HG03196 (cell line): ENCODE measurements around the gene FSD1.
"Not testable (repeated sequence)": the region's sequence is repeated elsewhere in the genome, so short reads cannot be mapped to it uniquely, and the experiment has no call there.

Experiments used
- ATAC-seq: cut with Tn5 transposase; IDR thresholded peaks from one replicate; pipeline ENCODE4 v1.9.1; 2021; ENCODE audit not compliant: unreplicated experiment

FSD1 gene

DNA sequence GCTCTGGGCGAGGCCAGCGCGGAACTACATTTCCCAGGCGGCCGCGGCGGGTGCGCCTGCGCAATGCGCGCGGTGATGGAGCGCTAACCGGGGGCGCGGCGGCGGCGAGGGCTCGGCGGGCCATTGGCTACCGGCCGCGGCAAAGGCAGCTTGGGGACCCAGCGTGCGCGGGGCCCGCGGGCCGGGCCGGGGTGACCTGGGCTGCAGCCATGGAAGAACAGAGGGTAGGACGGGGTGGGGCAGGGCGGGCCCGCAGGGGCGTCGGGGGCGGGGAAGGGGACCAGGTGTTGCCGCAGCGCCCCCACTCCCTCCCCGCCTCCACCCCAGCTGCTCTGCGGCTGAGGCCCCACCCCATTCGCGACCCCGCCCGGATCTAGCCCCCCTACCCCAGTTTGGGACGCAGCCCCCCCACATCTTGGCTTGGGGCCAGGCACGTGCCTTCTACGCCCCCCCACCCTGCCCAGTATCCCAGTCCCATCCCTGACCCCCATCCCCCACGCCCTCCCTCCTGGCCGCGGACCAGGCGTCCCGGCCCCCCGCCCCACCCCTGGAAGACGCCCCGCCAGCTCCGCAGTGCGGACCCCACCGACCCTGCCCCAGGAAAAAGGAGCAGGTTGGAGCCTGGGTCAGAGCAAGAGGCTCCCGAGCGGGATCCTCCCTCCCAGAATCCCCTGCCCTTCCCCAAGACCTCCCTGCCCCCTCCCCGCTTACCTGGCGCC lies at the start of gene FSD1:
TSS of gene FSD1 (plus strand) at position 61 of the 719 bp plus-strand sequence. CDS start at position 210, 149 bp downstream.
- ATAC-seq: no peak

DNA sequence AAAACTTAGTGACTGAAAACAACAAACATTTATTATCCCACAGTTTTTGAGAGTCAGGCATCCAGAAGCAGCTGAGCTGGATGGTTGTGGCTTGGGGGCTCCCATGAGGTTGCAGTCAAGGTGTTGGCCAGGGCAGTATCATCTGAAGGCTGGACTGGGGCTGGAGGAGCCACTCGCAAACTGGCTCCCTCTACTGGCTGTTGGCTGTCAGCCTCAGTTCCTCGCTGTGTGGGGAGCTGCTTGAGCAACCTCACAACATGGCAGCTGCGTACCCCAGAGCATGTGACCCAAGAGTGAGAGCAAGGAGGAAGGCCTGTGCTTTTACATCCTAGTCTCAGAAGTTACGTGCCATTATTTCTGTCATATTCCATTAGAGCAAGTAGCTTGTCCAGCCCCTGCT lies 47.8 kb upstream of the FSD1 start:
- ATAC-seq: no peak

DNA sequence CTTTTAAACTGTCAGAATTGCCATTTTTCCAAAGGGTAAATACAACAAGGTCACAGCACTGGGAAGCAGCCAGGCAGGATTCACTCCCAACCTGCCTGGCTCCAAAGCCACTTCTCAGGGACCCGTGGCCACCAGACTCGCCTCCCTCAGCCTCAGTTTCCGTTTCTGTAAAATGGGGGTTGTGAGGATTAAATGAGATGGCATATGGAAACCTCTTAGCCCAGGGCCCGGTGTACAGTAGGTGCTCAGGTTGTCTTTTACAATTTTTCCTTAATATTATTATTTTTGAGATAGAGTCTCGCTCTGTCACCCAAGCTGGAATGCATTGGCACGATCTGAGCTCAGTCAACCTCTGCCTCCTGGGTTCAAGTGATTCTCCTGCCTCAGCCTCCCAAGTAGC lies 47.4 kb upstream of the FSD1 start:
- no peak for ATAC-seq

DNA sequence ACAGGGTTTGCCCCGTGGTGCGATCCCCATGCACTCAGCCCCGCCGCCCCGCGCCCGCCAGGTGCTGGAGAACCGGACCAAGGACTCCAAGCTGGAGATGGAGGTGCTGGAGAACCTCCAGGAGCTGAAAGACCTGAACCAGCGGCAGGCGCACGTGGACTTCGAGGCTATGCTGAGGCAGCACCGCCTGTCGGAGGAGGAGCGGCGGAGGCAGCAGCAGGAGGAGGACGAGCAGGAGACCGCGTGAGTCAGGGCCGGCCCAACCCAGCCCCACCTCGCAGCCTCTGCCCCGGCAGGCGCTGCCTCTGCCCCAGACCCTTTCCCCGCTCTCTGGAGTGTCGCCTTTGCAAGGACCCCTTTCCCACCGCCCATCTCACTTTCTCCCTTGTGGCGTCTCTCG lies 46.2 kb upstream of the FSD1 start:
- no peak for ATAC-seq

DNA sequence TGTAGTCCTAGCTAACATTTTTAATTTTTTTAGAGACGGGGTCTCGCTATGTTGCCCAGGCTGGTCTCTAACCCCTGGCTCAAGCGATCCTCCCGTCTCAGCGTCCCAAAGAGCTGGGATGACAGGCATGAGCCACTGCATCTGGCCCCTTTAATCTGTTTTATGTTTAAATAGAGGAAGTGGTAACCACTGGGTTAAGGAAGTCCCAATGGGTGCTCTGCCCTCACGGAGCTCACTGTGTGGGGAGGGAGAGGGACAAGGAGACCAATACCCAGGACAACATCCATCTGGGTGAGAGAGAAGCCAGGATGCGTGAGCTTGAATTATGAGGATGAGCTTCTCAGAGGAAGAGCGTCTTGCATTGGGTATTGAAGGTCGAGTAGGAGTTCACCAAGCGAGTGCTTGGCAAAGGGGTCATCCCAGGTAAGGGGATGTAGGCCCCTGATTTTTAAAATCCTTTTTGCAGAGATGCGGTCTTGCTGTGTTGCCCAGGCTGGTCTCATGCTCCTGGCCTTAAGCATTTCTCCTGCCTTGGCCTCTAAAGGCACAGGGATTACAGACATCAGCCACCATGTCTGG lies 43.7 kb upstream of the FSD1 start:
- no peak for ATAC-seq

DNA sequence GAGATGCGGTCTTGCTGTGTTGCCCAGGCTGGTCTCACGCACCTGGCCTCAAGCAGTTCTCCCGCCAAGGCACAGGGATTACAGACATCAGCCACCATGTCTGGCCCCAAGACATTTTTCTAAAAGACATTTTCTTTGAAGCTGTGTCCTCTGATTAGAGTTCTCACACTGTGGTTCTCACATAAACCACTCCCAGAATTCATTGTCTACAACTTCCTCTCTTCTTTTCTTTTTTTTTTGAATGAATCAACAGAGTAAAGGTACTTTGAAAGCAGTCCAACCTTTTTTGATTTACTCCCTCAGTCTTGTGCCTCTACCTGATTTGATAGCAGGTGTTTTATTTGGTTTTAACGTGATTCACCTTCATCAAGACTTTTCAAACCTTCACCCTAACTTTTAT lies 39.6 kb upstream of the FSD1 start:
- ATAC-seq: no peak

DNA sequence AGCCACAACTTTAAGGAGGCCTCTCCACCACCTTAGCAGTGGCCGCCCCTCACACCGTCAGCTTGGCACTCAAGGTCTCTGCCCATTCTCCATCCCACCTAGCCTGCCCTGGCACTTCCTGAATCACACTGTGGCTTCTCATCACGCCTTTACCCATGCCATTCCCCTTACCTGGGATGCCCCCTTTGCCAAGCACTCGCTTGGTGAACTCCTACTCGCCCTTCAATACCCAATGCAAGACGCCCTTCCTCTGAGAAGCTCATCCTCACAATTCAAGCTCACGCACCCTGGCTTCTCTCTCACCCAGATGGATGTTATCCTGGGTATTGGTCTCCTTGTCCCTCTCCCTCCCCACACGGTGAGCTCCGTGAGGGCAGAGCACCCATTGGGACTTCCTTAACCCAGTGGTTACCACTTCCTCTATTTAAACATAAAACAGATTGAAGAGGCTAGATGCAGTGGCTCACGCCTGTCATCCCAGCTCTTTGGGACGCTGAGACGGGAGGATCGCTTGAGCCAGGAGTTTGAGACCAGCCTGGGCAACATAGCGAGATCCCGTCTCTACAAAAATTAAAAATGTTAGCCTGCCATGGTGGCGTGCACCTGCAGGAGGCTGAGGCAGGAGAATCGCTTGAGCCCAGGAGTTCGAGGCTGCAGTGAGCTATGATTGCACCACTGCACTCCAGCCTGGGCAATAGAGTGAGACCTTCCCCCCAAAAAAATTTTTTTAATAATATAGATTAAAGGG lies 38.0 kb upstream of the FSD1 start:
- ATAC-seq: no peak

DNA sequence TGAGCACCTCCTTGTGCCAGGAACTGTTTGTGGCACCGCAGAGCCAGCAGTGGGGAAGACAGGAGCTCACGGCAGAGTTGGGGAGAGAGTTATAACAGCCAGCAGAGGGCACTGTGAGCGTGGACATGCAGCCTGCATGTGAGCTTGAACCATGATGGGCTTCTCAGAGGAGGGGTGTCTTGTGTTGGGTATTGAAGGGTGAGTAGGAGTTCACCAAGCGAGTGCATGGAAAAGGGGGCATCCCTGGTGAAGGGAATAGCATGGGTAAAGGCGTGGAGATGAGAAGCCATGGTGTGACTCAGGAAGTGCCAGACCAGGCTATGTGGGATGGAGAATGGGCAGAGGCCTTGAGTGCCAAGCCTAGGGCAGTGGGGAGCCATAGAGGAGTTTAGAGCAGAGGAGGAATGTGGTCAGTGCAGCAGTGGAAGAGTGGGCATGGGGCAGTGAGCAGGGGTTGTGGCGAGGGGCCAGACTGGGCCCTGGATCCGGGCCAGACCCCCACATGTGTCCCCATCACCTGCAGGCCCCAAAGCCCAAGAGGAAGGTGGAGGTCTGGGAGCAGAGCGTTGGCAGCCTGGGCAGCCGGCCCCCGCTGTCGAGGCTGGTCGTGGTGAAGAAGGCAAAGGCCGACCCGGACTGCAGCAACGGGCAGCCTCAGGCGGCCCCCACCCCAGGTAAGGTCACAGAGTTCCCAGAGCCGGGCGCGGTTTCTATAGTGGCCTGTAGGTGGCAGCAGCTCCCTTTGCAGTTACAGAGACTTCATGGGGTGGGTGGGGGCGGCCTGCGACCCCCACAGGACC lies 37.1 kb upstream of the FSD1 start:
- no peak for ATAC-seq

DNA sequence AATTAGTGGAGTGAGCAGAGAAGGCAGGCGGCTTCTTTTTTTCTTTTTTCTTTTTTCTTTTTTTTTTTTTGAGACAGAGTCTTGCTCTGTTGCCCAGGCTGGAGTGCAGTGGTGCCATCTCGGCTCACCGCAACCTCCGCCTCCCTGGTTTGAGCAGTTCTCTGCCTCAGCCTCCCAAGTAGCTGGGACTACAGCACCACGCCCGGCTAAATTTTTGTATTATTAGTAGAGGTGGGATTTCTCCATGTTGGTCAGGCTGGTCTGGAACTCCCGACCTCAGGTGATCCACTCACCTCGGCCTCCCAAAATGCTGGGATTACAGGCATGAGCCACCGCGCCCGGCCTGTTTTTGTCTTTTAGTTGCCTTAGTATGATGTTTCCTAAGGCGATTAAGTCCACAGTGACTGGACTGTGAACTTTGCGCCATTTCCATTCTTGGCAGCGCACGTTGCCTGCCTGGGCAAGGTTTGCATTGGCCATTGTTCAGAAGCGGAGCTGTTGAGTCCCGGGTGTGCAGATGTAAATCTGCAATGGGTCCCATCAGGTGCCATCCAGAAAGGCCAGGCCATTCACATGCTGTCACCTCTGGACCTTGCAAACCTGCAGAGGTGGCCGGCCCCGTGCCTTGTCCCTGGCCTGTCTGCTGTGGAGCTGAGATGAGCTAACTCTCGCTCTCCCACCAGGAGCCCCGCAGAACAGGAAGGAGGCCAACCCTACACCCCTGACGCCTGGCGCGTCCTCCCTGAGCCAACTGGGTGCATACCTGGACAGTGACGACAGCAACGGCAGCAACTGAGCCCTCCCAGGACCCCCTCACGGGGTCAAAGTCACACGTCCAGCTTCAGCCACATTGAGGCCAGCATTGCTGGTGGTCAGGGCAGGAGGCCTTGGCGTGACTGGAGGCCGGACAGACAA lies 36.2 kb upstream of the FSD1 start:
- no peak for ATAC-seq

DNA sequence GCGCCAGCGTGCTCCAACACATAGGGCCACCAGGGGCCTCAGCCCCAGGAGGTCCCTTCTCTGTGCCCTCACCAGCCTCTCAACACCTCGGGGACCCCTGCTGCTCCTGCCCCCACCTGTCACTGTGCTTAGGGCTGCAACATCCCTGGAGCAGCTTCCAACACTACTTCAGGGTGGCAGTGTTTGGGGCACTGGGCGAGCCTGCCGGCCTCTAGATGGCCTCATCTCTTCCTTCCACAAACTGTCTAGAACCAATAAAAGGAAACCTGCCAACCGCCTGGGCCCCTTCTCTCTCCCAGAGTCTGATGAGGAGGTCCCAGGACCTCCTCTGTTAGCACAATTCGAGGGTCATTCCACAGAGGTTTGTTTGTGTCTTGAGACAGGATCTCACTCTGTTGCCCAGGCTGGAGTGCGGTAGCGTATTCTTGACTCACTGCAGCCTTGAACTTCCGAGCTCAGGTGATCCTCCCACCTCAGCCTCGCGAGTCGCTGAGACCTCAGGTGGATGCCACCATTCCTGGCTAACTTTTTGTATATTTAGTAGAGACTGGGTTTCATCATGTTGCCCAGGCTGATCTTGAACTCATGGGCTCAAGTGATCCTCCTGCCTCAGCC lies 35.5 kb upstream of the FSD1 start:
- ATAC-seq: no peak

DNA sequence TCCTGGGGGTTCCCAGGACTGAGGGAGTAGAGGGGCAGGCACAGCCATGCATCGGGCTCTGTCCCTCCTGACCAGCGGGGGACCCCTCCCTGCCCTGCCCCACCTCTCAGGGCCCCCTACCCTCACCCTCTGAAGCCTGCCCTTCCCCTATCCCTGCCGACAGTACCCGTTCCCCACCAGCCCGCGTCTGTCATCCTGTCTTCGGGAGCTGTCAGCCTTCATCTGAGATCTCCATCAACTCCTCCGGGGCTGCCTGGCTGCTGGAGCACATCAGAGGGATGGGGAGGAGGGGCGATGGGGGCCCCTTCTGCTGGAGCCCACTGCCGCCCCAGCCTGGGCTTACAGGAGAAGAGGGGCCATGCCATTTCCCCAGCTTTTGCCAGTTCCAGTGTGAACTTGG lies 31.5 kb upstream of the FSD1 start:
- no peak for ATAC-seq

DNA sequence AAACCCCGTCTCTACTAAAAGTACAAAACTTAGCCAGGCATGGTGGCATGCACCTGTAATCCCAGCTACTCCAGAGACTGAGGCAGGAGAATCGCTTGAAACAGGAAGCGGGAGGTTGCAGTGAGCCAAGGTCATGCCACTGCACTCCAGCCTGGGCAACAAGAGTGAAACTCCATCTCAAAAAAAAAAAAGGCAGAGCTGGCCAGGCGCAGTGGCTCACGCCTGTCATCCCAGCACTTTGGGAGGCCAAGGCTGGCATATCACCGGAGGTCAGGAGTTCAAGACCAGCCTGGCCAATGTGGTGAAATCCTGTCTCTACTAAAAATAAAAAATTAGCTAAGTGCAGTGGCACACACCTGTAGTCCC lies 30.1 kb upstream of the FSD1 start:
- not testable (repeated sequence) for ATAC-seq

DNA sequence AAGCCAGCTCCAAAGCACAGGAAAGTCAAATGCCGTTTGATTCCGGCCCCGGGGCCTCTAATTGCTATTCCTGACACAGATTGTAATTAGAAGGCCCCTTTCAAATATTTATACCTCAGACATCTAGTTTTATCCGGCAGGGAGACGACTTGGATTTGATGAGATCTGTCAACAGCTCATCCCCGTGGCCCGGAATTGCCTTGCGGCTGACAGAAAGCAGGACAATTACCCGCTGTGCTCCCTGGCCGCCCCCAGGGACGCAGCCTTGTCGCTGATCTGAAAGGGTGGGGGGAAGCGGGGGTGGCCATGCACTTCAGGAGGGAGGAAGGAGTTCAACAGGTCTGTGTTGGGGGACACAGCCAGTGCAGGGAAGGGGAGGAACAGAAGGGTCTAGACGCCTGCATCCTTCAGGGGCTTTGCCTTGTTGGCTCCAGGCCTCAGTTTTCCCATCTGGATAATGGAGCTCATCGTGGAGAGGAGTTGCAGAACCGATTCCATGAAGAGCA lies 27.2 kb upstream of the FSD1 start:
- no peak for ATAC-seq

DNA sequence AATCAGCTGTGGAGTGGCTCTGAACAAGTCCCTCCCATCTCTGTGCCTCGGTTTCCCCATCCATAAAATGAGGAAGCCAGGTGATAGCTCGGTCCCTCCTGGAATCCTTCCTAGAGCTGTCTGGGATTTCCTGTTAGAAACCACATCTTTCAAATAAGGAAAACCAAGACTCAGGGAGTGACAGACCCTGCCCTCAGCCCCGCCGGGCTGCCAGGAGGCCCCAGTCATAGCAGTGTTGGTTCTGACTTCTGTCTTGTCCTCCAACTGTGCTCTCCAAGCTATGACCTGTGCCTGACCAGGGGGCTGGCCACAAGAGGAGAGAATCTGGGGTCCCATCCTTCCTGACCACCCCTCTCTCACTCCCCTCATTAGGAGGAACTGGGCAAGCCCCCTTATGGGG lies 26.4 kb upstream of the FSD1 start:
- no peak for ATAC-seq

DNA sequence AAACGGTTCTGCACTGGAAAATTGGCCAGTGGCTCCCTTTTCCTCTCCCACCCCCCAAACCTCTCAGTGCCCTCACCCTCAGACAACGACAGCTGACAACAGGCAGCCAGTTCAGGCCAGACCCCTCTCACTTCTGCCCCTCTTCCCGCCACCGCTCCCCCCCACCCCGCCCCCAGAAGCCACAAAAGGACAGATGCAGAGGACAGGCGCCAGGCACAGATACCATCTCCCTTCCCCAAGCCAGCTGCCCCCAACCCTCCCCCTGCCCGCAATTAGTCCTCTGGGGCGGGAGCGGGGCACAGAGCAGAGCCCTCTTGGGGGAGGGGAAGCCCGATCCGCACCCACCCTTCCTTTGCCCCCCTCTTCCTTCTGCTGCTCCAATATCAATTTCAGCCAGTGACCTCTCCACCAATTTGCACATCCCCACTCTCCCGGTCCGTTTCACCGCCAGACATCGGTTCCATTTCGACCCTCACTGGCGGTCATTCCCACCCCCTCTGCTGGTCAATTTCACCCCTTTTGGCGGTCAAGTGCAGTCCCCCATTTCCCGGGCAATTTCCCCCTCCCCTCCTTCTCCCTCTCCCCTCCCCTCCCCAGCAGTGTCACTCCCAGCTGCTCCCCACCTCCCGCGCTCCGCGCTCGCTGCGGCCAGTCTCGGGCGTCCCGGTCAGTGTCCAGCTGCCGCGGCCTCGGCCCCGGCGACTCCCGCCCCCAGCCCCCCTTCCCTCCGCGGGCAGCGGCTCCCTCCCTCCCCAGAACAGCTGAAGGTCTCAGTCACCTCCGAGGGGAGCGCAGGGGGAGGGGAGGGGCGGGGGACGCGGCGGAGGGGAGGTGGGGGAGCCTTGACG lies 25.8 kb upstream of the FSD1 start, which contains the start of gene SHD:
TSS of gene SHD (plus strand) at position 848 of the 848 bp plus-strand sequence. CDS start 798 bp downstream, outside the sequence.
- ATAC-seq: no peak

DNA sequence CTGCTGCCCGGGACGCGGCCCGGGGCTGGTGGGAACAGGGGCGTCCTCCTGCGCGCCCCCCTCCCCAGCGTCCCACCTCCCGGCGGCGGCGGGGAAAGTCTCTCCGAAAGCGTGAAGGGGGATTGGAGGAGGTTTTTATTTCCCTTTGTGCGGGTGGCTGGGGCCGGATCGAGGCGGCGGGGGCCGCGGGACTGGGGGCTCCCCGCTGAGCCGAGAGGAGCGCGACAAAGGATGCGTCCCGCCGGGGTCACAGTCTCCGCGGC lies 25.2 kb upstream of the FSD1 start:
- ATAC-seq: no peak

DNA sequence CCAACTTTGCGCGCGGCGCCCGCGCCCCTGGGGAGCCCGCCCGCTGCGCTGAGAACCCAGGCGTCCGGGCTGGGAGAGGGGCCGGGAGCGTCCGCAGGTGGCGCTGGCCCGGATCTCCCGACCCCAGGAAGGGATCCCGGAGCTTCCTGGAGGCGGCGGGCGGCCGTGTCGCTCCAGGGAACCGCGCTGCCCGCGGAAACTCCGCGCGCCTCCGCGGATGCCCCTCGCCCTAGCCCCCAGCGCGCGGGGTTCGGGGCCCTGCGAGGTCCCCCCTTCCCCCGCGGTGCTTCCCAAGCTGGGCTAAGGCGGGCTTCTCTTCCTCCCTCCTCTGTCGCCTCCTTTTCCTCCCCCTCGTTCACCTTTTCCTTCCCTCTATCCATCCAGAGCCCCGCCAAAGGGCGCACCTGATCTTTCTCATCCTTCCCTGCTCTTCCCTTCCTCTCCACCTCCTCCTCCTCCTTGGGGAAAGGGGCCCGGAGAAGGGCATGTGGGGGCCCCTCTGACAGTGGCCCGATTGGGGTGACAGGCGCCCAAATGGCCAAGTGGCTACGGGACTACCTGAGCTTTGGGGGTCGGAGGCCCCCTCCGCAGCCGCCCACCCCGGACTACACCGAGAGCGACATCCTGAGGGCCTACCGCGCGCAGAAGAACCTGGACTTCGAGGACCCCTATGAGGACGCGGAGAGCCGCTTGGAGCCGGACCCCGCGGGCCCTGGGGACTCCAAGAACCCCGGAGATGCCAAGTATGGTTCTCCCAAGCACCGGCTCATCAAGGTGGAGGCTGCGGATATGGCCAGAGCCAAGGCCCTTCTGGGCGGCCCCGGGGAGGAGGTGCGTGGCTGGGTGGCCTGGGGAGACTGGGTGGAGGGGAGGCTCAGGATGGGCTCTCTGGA lies 24.6 kb upstream of the FSD1 start:
- ATAC-seq: no peak
